Loucy (cell line): ENCODE data around the gene CEP126.

ENCODE experiments used
- H2AFZ ChIP-seq: fragments of 200-600 bp; sonication (generic); 2 replicates; pipeline ENCODE4 v1.6.0; 2016; ENCODE audit warnings: antibody characterized with exemption, mild to moderate bottlenecking, low read length, moderate library complexity
- H3F3A ChIP-seq: fragments of 200-600 bp; 2 replicates; pipeline ENCODE4 v1.6.0; 2016; ENCODE audit warnings: antibody characterized with exemption, low read depth, mild to moderate bottlenecking
- H3K27me3 ChIP-seq: fragments of 200-600 bp; sonication (generic); 2 replicates; pipeline ENCODE4 v1.6.1; 2014; ENCODE audit warnings: low read length, mild to moderate bottlenecking; ENCODE audit not compliant: insufficient read depth, poor library complexity, severe bottlenecking
- H3K36me3 ChIP-seq: fragments of 200-600 bp; sonication (generic); 2 replicates; pipeline ENCODE4 v1.6.1; 2016; ENCODE audit warnings: low read length; ENCODE audit not compliant: insufficient read depth
- H3K4me1 ChIP-seq: fragments of 200-600 bp; sonication (generic); 2 replicates; pipeline ENCODE4 v1.5.1; 2014; ENCODE audit warnings: low read length, mild to moderate bottlenecking; ENCODE audit not compliant: insufficient read depth, poor library complexity, severe bottlenecking
- H3K4me2 ChIP-seq: fragments of 200-600 bp; sonication (generic); 2 replicates; pipeline ENCODE4 v1.6.0; 2014; ENCODE audit warnings: antibody characterized with exemption, low read length, low read depth, mild to moderate bottlenecking; ENCODE audit not compliant: poor library complexity, severe bottlenecking
- H3K4me3 ChIP-seq: fragments of 200-600 bp; sonication (generic); 2 replicates; pipeline ENCODE4 v1.5.1; 2014; ENCODE audit warnings: low read length, mild to moderate bottlenecking, mixed read lengths; ENCODE audit not compliant: poor library complexity, severe bottlenecking
- H3K79me2 ChIP-seq: fragments of 200-600 bp; sonication (generic); 2 replicates; pipeline ENCODE4 v1.6.1; 2014; ENCODE audit warnings: low read length; ENCODE audit not compliant: insufficient read depth
- H3K9ac ChIP-seq: fragments of 200-600 bp; sonication (generic); 2 replicates; pipeline ENCODE4 v1.6.0; 2014; ENCODE audit warnings: mild to moderate bottlenecking, low read depth, low read length, moderate library complexity; ENCODE audit not compliant: poor library complexity, severe bottlenecking
- H3K9me2 ChIP-seq: fragments of 200-600 bp; sonication (generic); replicated peaks from 2 replicates; pipeline ENCODE4 v1.6.1; 2016; ENCODE audit warnings: low read depth, low read length, mixed read lengths
- H3K9me3 ChIP-seq: fragments of 200-600 bp; sonication (generic); 2 replicates; pipeline ENCODE4 v1.6.1; 2014; ENCODE audit warnings: mild to moderate bottlenecking, antibody characterized with exemption, low read length, low read depth; ENCODE audit not compliant: insufficient read depth
- H4K20me1 ChIP-seq: fragments of 200-600 bp; sonication (generic); 2 replicates; pipeline ENCODE4 v1.6.0; 2014; ENCODE audit warnings: antibody characterized with exemption, low read length, mild to moderate bottlenecking; ENCODE audit not compliant: insufficient read depth, poor library complexity, severe bottlenecking
- EZH2phosphoT487 ChIP-seq: fragments of 200-600 bp; IDR thresholded peaks from 2 replicates; pipeline ENCODE4 v1.6.1; 2018; ENCODE audit warnings: antibody characterized with exemption, mild to moderate bottlenecking, moderate library complexity, borderline replicate concordance
- TF ChIP-seq, protein P1 (sequence below): fragments of 200-600 bp; sonication (generic); conservative IDR thresholded peaks from 2 replicates; pipeline ENCODE4 v1.5.1; 2014; ENCODE audit warnings: mild to moderate bottlenecking, antibody characterized with exemption, low read length

The CEP126 gene

DNA sequence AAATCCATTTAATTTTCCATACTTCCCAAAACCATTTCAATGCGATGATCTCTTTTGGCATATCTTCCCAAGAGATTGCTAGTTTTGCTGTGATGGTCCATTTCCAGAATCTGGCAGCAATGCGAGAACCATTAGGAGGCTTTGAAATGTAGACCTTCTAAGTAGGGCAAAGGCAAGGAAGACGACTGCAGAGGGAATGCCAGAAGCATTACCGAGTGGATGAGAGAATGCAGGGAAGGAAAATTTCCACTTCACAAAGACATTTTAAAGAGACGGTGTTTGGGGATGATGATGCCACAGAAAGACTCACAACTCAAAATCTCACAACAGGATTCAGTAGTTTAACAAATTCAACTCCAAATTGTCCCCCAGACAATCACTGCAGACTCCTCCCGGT lies 471 bp upstream of the CEP126 start:
- Histone ChIP-seq H2AFZ (peak overlapping the region; percentile 97), H3K9ac (no peak overlapping the region), H4K20me1 (no peaks in the 10 kb centered on the region)

GRCh38 chr11:101915791-101916291 lies 1.0 kb downstream of the CEP126 start:
- no peaks in the 10 kb centered on the region for H3K9me2 ChIP-seq
- peak overlapping the region; percentile 97 for H2AFZ ChIP-seq
- H4K20me1 ChIP-seq, result no peaks in the 10 kb centered on the region
- TF ChIP-seq EZH2phosphoT487, result no peak
- TF ChIP-seq, protein P1, sequence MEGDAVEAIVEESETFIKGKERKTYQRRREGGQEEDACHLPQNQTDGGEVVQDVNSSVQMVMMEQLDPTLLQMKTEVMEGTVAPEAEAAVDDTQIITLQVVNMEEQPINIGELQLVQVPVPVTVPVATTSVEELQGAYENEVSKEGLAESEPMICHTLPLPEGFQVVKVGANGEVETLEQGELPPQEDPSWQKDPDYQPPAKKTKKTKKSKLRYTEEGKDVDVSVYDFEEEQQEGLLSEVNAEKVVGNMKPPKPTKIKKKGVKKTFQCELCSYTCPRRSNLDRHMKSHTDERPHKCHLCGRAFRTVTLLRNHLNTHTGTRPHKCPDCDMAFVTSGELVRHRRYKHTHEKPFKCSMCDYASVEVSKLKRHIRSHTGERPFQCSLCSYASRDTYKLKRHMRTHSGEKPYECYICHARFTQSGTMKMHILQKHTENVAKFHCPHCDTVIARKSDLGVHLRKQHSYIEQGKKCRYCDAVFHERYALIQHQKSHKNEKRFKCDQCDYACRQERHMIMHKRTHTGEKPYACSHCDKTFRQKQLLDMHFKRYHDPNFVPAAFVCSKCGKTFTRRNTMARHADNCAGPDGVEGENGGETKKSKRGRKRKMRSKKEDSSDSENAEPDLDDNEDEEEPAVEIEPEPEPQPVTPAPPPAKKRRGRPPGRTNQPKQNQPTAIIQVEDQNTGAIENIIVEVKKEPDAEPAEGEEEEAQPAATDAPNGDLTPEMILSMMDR, result no peak
- H3F3A ChIP-seq, result no peaks in the 10 kb centered on the region
- no peaks in the 10 kb centered on the region for H3K9me3 ChIP-seq
- H3K9ac ChIP-seq, result peak overlapping the region; percentile 68
- H3K4me1 ChIP-seq, result peaks cover 20% of the 10 kb centered on the region
- H3K36me3 ChIP-seq, result no peaks in the 10 kb centered on the region
- no peaks in the 10 kb centered on the region for H3K79me2 ChIP-seq
- peak overlapping the region; percentile 82 for H3K4me2 ChIP-seq
- no peaks in the 10 kb centered on the region for H3K27me3 ChIP-seq
- peak overlapping the region; percentile 81 for H3K4me3 ChIP-seq

More for the DNA sequence above, 471 bp upstream of the CEP126 start:
- Histone ChIP-seq H3K4me2 (peak overlapping the region; percentile 82), H3K36me3 (no peaks in the 10 kb centered on the region), H3F3A (no peaks in the 10 kb centered on the region), H3K4me3 (peak overlapping the region; percentile 81), H3K79me2 (no peaks in the 10 kb centered on the region), H3K9me3 (no peaks in the 10 kb centered on the region), H3K9me2 (no peaks in the 10 kb centered on the region), H3K4me1 (peaks cover 20% of the 10 kb centered on the region), H3K27me3 (no peaks in the 10 kb centered on the region)
- TF ChIP-seq, protein P1, result no peak
- TF ChIP-seq EZH2phosphoT487, result no peak

DNA sequence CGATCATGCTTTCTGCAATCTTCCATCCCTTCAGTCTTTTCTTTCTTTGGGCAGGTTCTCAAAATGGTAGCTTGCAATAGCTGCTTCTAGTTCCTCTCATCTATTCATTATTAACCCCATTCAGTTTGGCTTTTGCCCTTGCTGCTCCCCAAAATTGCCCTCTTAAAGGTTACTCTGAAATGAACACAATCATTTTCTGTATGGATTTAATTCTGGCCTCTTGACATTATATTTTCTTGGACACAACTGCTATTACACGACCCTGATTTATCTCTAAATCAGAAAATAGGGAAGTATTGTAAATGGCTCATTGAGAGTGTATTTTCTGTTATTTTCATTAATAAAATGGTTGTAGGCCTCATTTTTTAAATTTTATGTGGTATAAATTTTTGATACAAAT lies 1.6 kb downstream of the CEP126 start, which contains the start of gene ANGPTL5:
TSS of gene ANGPTL5 (minus strand) at position 101 of the 400 bp plus-strand sequence. CDS start 8,613 bp downstream, outside the sequence.
- Histone ChIP-seq H3K27me3 (no peaks in the 10 kb centered on the region), H3K9me3 (no peaks in the 10 kb centered on the region), H3K4me2 (peak within 1 kb of the TSS; percentile 82), H3K4me1 (peaks cover 20% of the 10 kb centered on the region), H3K9me2 (no peaks in the 10 kb centered on the region), H3K36me3 (no peaks in the 10 kb centered on the region), H3K79me2 (no peaks in the 10 kb centered on the region), H3K4me3 (peak within 1 kb of the TSS; percentile 81), H2AFZ (peak within 1 kb of the TSS; percentile 97), H3F3A (no peaks in the 10 kb centered on the region), H3K9ac (peak within 1 kb of the TSS; percentile 68), H4K20me1 (no peaks in the 10 kb centered on the region)
- no peak for TF ChIP-seq EZH2phosphoT487
- TF ChIP-seq, protein P1, result no peak
